ENCODE data around the gene MKRN2. TPM values are rescaled to one million over a fixed set of nuclear protein-coding genes. Genes with fewer than 3 reads are reported as not detected.

MKRN2 gene
- total RNA-seq, 4 donors from 2014 or later: 14.6 to 28.4 (median 19.4) TPM

DNA sequence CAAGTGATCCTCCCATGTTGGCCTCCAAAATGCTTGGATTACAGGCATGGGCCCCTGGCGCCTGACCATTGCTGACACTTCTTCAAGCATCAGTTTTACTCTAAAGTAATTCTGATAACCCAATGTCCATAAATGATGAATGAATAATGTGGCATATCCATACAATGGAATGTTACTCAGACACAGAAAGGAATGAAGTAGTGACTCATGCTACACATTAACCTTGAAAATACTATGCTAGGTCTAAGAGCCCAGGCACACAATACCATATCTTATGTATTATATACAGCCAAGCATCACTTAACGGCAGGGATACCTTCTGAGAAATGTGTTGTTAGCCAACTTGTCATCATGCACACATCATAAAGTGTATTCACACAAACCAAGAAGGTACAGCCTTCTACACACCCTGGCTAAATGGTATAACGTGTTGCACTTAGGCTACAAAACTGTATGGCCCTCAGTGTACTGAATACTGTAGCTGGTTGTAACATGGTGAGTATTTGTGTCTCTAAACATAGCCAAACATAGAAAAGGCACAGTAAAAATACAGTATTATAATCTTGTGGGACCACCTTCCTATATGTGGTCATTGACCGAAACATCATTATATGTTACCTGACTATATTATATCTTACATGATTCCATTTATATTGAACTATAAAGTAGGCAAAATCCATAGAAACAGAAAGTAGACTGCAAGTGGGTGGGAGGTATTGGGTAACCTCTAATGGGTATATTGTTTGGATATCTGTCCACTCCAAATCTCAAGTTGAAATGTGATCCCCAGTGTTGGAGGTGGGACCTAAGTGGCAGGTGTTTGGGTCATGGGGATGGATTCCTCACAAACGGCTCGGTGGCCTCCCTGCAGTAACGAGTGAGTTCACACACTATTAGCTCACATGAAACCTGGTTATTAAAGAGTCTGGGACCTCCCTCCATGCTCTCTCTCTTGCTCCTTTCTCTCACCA is 31.4 kb downstream of the MKRN2 start:
- Histone ChIP-seq H3K27me3 (no peaks in the 10 kb centered on the region), H3K36me3 (peaks cover 19 to 99% (median 48%) of the 10 kb centered on the region in 3 donors), H3K27ac (no peak overlapping the region), H3K9me3 (no peaks in the 10 kb centered on the region), H3K4me1 (no peaks in the 10 kb centered on the region), H3K4me3 (no peak overlapping the region)
- intact Hi-C loops (cut with DNase I): no loop called here
- TF ChIP-seq POLR2A (IDR thresholded peaks at IDR 0.05) (no peak), CTCF (IDR thresholded peaks at IDR 0.05) (no peak)
- DNase-seq: no peak
- 65 to 83% methylated on average over 7 of the region's 7 CpGs for WGBS, 2 donors

GRCh38 chr3:12590096-12590495 is 33.2 kb downstream of the MKRN2 start:
- Histone ChIP-seq H3K9me3 (no peaks in the 10 kb centered on the region), H3K27me3 (no peaks in the 10 kb centered on the region), H3K36me3 (peaks cover 7 to 99% (median 38%) of the 10 kb centered on the region in 3 donors), H3K4me1 (no peaks in the 10 kb centered on the region), H3K4me3 (no peak overlapping the region), H3K27ac (no peak overlapping the region)
- intact Hi-C loops (cut with DNase I): no loop called here
- no peak for TF ChIP-seq CTCF (IDR thresholded peaks at IDR 0.05)
- TF ChIP-seq POLR2A (IDR thresholded peaks at IDR 0.05): no peak
- 67 to 93% methylated on average over 3 to 4 of the region's 4 CpGs for WGBS, 2 donors
- no peak for DNase-seq

- no peak for DNase-seq
- no peak overlapping the region for H3K4me3 ChIP-seq
- 90 to 94% methylated on average over 6 of the region's 6 CpGs for WGBS, 2 donors
- no peaks in the 10 kb centered on the region for H3K27me3 ChIP-seq
- no peaks in the 10 kb centered on the region for H3K4me1 ChIP-seq
- no peak for TF ChIP-seq POLR2A (IDR thresholded peaks at IDR 0.05)
- no peak for TF ChIP-seq CTCF (IDR thresholded peaks at IDR 0.05)
- intact Hi-C loops (cut with DNase I): no loop called here
- H3K36me3 ChIP-seq: peaks cover 7 to 99% (median 41%) of the 10 kb centered on the region in 3 donors
- no peaks in the 10 kb centered on the region for H3K9me3 ChIP-seq
- H3K27ac ChIP-seq: no peak overlapping the region
These were observed 34.6 kb downstream of the MKRN2 start for GRCh38 chr3:12591456-12591855.

DNA sequence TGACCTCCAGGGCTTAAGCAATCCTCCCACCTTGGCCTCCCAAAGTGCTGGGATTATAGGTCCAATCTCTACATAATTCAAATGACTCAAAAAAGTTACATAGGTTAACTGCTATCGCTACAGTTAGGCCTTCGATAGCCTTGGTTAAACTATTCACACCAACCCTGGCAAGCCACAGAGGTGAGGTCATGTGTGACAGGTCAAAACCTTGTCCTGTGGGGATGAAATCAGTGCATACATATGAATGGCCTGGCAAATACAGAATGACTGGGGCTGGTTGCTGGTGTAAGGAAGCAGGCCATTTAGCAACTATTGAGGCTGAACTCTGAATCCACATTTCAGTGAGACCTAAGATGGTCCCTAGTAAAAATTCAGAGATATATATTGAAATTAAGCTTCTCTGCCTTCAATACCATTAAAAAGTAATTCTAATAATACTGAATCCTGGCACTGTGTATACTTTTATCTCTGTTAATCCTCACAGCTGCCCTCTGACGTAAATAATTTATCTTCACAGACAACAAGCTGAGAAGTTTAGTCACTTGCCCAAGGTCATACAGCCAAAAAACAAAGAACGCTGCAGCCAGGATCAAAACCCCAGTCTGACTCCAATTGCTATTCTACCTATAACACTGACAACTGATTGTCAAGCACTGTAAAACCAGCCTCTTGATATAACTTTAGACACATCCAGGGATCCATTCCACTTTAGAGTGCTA is 35.3 kb downstream of the MKRN2 start:
- intact Hi-C loops (cut with DNase I): no loop called here
- Histone ChIP-seq H3K4me1 (no peaks in the 10 kb centered on the region), H3K27me3 (no peaks in the 10 kb centered on the region), H3K27ac (no peak overlapping the region), H3K36me3 (peaks cover 7 to 99% (median 41%) of the 10 kb centered on the region in 3 donors), H3K9me3 (no peaks in the 10 kb centered on the region), H3K4me3 (no peak overlapping the region)
- WGBS, 2 donors: 72 to 78% methylated on average over 3 to 4 of the region's 4 CpGs
- DNase-seq: no peak
- TF ChIP-seq CTCF (IDR thresholded peaks at IDR 0.05): no peak
- no peak for TF ChIP-seq POLR2A (IDR thresholded peaks at IDR 0.05)

DNA sequence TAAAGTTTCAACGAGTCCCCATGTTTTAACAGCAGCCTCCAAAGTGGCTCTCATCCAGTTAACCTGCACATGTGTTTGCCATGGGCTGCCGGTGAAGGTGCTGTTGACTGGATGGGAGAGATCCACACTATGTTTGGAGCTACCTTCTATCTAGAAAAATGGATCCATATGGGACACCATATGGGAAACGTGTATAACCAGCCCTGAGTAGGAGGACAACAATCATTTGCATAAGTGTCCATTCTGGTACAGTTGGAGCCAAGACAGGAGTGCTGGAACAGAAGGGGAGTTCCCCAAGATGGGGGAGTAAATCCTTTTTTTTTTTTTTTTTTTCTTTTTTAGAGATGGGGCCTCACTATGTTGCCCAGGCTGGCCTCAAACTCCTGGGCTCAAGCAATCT is 36.6 kb downstream of the MKRN2 start:
- H3K27me3 ChIP-seq: no peaks in the 10 kb centered on the region
- H3K27ac ChIP-seq: no peak overlapping the region
- peaks cover 14 to 99% (median 41%) of the 10 kb centered on the region in 3 donors for H3K36me3 ChIP-seq
- no peak for DNase-seq
- H3K4me3 ChIP-seq: no peak overlapping the region
- H3K4me1 ChIP-seq: no peaks in the 10 kb centered on the region
- H3K9me3 ChIP-seq: no peaks in the 10 kb centered on the region
- TF ChIP-seq POLR2A (IDR thresholded peaks at IDR 0.05) (no peak), CTCF (IDR thresholded peaks at IDR 0.05) (no peak)
- intact Hi-C loops (cut with DNase I): no loop called here
- 67 to 91% methylated on average over 1 to 2 of the region's 3 CpGs for WGBS, 2 donors
